Upper lobe of right lung (tissue), 1 donor: Measurements from ENCODE around the gene COMMD2. TPM values are rescaled to one million over a fixed set of nuclear protein-coding genes. Genes with fewer than 3 reads are reported as not detected.

Experiments used
- ATAC-seq: fragments of 200-7000 bp; cut with Tn5 transposase; one replicate; pipeline ENCODE4 v1.9.1; 2020; ENCODE audit warnings: mild to moderate bottlenecking, moderate library complexity
- DNase-seq: peaks from one replicate; pipeline ENCODE4 v3.0.0-alpha.2; 2020
- H3K27ac ChIP-seq: fragments of 200-600 bp; one replicate; pipeline ENCODE4 v1.8.0; 2022
- H3K27me3 ChIP-seq: fragments of 200-600 bp; one replicate; pipeline ENCODE4 v1.8.0; 2022; ENCODE audit warnings: mild to moderate bottlenecking
- H3K36me3 ChIP-seq: fragments of 200-600 bp; one replicate; pipeline ENCODE4 v1.8.0; 2022
- H3K4me1 ChIP-seq: fragments of 200-600 bp; one replicate; pipeline ENCODE4 v1.8.0; 2022
- H3K4me3 ChIP-seq: fragments of 200-600 bp; one replicate; pipeline ENCODE4 v1.8.0; 2022; ENCODE audit warnings: mild to moderate bottlenecking
- H3K9me3 ChIP-seq: fragments of 200-600 bp; one replicate; pipeline ENCODE4 v1.8.0; 2022
- CTCF ChIP-seq: fragments of 200-600 bp; IDR thresholded peaks from one replicate; pipeline ENCODE4 v1.8.0; 2022; ENCODE audit warnings: antibody characterized with exemption
- intact Hi-C: fragments of 100-400 bp; cut with DNase I; formaldehyde crosslinking; loops from one replicate; pipeline ENCODE4 v1.11.0; 2022
- total RNA-seq: library from RNA; stranded (reverse); fragmentation: NEBNext Ultra II Directional; extraction: Animal tissue kit (Norgen Biotek cat#: 25700); gene quantifications from one replicate; pipeline ENCODE4 v1.2.1, GENCODE V29; 2021
- donor health status: DM: no; HTN: yes; CAD: no; lungs with severe emphysema.

Gene COMMD2
- total RNA-seq, 1 donor from 2014 or later = 49.8 TPM

- Histone ChIP-seq H3K9me3 (no peaks in the 10 kb centered on the region), H3K4me3 (no peak overlapping the region), H3K4me1 (no peaks in the 10 kb centered on the region), H3K27ac (no peak overlapping the region), H3K36me3 (no peaks in the 10 kb centered on the region), H3K27me3 (no peaks in the 10 kb centered on the region)
- ATAC-seq (no peak), DNase-seq (no peak)
- no peak for TF ChIP-seq CTCF
- intact Hi-C loops = no loop called here
Measured at GRCh38 chr3:149705416-149705815, 46.9 kb downstream of the COMMD2 start.

- no peaks in the 10 kb centered on the region for H3K36me3 ChIP-seq
- H3K9me3 ChIP-seq = peaks cover 3% of the 10 kb centered on the region
- no peaks in the 10 kb centered on the region for H3K4me1 ChIP-seq
- H3K27ac ChIP-seq = no peak overlapping the region
- TF ChIP-seq CTCF = no peak
- ATAC-seq (no peak), DNase-seq (no peak)
- intact Hi-C loops = no loop called here
- H3K4me3 ChIP-seq = no peak overlapping the region
- H3K27me3 ChIP-seq = no peaks in the 10 kb centered on the region
Measured at GRCh38 chr3:149703466-149703865, 48.8 kb downstream of the COMMD2 start.

- TF ChIP-seq CTCF = no peak
- H3K4me1 ChIP-seq = no peaks in the 10 kb centered on the region
- H3K36me3 ChIP-seq = no peaks in the 10 kb centered on the region
- H3K4me3 ChIP-seq = no peak overlapping the region
- no peak for ATAC-seq
- no peaks in the 10 kb centered on the region for H3K27me3 ChIP-seq
- H3K9me3 ChIP-seq = peaks cover 5% of the 10 kb centered on the region
- no peak overlapping the region for H3K27ac ChIP-seq
- intact Hi-C loops = no loop called here
- DNase-seq = no peak
Measured at GRCh38 chr3:149702691-149703441, 49.4 kb downstream of the COMMD2 start.

- Histone ChIP-seq H3K27ac (no peak overlapping the region), H3K4me1 (no peaks in the 10 kb centered on the region), H3K36me3 (no peaks in the 10 kb centered on the region), H3K9me3 (peaks cover 5% of the 10 kb centered on the region), H3K27me3 (no peaks in the 10 kb centered on the region), H3K4me3 (no peak overlapping the region)
- intact Hi-C loops = no loop called here
- no peak for ATAC-seq
- no peak for TF ChIP-seq CTCF
- DNase-seq = no peak
Measured at GRCh38 chr3:149701977-149702350, 50.3 kb downstream of the COMMD2 start.

- DNase-seq = no peak
- intact Hi-C loops = no loop called here
- H3K9me3 ChIP-seq = peaks cover 5% of the 10 kb centered on the region
- H3K27ac ChIP-seq = no peak overlapping the region
- no peak overlapping the region for H3K4me3 ChIP-seq
- no peaks in the 10 kb centered on the region for H3K36me3 ChIP-seq
- no peaks in the 10 kb centered on the region for H3K27me3 ChIP-seq
- H3K4me1 ChIP-seq = no peaks in the 10 kb centered on the region
- ATAC-seq = no peak
- no peak for TF ChIP-seq CTCF
Measured at GRCh38 chr3:149701206-149701976, 50.9 kb downstream of the COMMD2 start.

Other genes starting within 250 kb of the COMMD2 start
- 87.7 TPM for gene WWTR1, start 94.5 kb downstream of the COMMD2 start, total RNA-seq
- gene ANKUB1, start 40.1 kb upstream of the COMMD2 start, total RNA-seq = not detected
- gene RNF13, start 60.7 kb upstream of the COMMD2 start, total RNA-seq = 136 TPM
- 28.6 TPM for gene PFN2, start 218.4 kb upstream of the COMMD2 start, total RNA-seq